ENCODE results near the gene ZZZ3.
A peak's percentile ranks its signal among the peaks of the same experiment; 100 is the strongest.
"Not testable (repeated sequence)": the region's sequence is repeated elsewhere in the genome, so short reads cannot be mapped to it uniquely, and the experiment has no call there.

The ZZZ3 gene

GRCh38 chr1:77682460-77683159 lies at the start of gene ZZZ3:
ZZZ3 (minus strand) TSS chr1:77682658; CDS start chr1:77633354, 49,304 bp downstream.
- DNase-seq = peak; percentile 95

- no peak for DNase-seq
Measured at GRCh38 chr1:77732090-77732489, 49.6 kb upstream of the ZZZ3 start.

GRCh38 chr1:77725706-77726105 lies 43.2 kb upstream of the ZZZ3 start:
- no peak for DNase-seq

- no peak for DNase-seq
Measured at GRCh38 chr1:77718181-77718580, 35.7 kb upstream of the ZZZ3 start.

GRCh38 chr1:77716065-77716464 lies 33.6 kb upstream of the ZZZ3 start:
- DNase-seq = no peak

GRCh38 chr1:77709727-77710126 lies 27.3 kb upstream of the ZZZ3 start:
- DNase-seq = no peak

- no peak for DNase-seq
Measured at GRCh38 chr1:77706321-77706720, 23.9 kb upstream of the ZZZ3 start.

GRCh38 chr1:77704736-77705135 lies 22.3 kb upstream of the ZZZ3 start:
- no peak for DNase-seq

- DNase-seq = not testable (repeated sequence)
Measured at GRCh38 chr1:77699673-77700072, 17.2 kb upstream of the ZZZ3 start.

GRCh38 chr1:77697441-77697840 lies 15.0 kb upstream of the ZZZ3 start:
- DNase-seq = no peak

- DNase-seq = no peak
Measured at GRCh38 chr1:77688939-77689338, 6.5 kb upstream of the ZZZ3 start.

GRCh38 chr1:77687519-77687906 lies 5.1 kb upstream of the ZZZ3 start:
- no peak for DNase-seq

- no peak for DNase-seq
Measured at GRCh38 chr1:77686796-77687518, 4.5 kb upstream of the ZZZ3 start.

- DNase-seq = peak; percentile 96
Measured at GRCh38 chr1:77683160-77684148, 996 bp upstream of the ZZZ3 start.

GRCh38 chr1:77680173-77680572 lies 2.3 kb downstream of the ZZZ3 start:
- no peak for DNase-seq

GRCh38 chr1:77678660-77679610 lies 3.5 kb downstream of the ZZZ3 start:
- DNase-seq = no peak

- DNase-seq = not testable (repeated sequence)
Measured at GRCh38 chr1:77674807-77675206, 7.7 kb downstream of the ZZZ3 start.

- no peak for DNase-seq
Measured at GRCh38 chr1:77673716-77674355, 8.6 kb downstream of the ZZZ3 start.

GRCh38 chr1:77673030-77673429 lies 9.4 kb downstream of the ZZZ3 start:
- no peak for DNase-seq

- DNase-seq = no peak
Measured at GRCh38 chr1:77672374-77672773, 10.1 kb downstream of the ZZZ3 start.

- DNase-seq = no peak
Measured at GRCh38 chr1:77671836-77672235, 10.6 kb downstream of the ZZZ3 start.

GRCh38 chr1:77670330-77670729 lies 12.1 kb downstream of the ZZZ3 start:
- DNase-seq = no peak

All from NCI-H1092 treated with DMSO at 0.1 percent for 48 hours (cell line).